DMS 273 treated with DMSO at 0.1 percent for 48 hours (cell line): Measurements from ENCODE around the gene MAST3.

Experiments
- DNase-seq: peaks from one replicate; lab custom pipeline; 2025; lab: John Stamatoyannopoulos, UW

Gene MAST3

GRCh38 chr19:18160493-18160970 is 63.0 kb downstream of the MAST3 start:
- no peak for DNase-seq

DNA sequence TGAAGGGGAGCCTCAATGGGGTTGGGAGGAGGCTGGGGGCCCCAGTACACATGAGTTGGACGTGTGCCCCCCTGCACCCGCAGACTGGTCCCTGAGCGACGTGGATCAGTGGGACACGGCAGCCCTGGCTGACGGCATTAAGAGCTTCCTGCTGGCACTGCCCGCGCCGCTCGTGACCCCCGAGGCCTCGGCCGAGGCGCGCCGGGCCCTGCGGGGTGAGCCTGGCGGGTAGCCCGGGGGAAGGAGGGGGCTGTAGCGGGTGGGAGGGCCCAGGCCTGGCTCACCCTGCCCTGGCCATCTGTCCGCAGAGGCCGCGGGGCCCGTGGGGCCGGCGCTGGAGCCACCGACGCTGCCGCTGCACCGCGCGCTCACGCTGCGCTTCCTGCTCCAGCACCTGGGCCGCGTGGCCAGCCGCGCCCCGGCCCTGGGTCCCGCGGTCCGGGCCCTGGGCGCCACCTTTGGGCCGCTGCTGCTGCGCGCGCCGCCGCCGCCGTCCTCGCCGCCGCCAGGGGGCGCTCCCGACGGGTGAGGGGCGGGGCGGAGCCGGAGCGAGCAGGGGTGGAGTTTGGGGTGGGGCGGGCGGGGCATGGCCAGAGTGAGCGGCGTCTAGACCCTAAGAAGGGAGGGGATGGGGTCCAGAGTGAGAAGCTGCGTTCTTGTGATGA is 63.5 kb downstream of the MAST3 start:
- DNase-seq = peak; percentile 13

- no peak for DNase-seq
Measured at GRCh38 chr19:18161636-18162002, 64.0 kb downstream of the MAST3 start.

DNA sequence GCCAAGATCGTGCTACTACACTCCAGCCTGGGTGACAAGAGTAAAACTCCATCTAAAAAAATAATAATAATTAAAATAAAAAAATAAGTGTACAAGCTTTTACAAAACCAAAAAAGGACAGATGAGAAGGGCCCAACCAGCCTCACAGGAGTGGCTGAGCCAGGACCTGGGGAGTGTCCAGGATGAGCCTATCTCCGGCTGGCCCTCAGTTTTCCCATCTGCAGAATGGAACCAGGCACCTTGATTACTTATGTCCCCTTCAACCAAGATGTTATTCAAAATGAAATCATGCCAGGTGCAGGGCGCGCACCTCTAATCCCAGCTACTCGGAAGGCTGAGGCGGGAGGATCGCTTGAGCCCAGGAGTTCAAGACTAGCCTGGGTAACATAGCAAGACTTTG is 66.5 kb downstream of the MAST3 start:
- DNase-seq = no peak

DNA sequence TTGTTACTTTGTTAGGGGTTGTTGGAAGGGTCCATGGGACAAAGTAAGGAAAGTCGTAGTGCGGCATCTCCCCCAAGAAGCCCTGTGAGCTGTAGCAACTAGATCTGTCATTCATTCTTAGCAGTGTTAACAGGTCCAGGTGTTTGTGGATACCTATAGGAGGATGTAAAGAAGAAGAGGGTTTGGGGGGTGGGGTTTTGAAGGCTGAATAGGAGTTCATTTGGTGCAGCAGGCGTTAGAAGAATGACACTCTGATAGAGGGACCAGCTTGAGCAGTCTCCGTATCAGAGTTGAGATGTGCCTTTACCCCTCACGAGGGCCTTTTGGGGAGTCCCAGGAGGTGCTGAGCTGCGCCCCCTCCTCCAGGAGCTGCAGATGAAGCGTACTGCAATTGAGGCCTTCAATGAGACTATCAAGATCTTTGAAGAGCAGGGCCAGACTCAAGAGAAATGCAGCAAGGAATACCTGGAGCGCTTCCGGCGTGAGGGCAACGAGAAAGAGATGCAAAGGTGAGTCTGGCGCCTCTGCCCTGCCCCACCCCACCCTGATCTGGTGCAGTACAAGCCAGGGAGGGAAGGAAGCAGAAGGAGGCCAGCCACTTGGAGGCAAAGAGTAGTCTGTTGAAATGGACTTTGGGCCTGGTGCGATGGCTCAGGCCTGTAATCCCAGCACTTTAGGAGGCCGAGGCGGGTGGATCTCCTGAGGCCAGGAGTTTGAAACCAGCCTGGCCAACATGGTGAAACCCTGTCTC is 68.4 kb downstream of the MAST3 start:
- no peak for DNase-seq

DNA sequence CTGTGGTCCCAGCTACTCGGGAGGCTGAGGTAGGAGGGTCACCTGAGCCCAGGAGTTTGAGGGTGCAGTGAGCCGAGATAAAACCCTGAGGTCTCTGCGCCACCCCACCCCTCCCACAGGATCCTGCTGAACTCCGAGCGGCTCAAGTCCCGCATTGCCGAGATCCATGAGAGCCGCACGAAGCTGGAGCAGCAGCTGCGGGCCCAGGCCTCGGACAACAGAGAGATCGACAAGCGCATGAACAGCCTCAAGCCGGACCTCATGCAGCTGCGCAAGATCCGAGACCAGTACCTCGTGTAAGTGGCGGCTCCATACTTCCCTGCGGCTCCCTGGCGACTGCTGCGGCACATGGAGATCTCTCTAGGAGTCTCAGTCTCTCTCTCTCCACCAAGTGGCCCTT is 69.4 kb downstream of the MAST3 start:
- no peak for DNase-seq

DNA sequence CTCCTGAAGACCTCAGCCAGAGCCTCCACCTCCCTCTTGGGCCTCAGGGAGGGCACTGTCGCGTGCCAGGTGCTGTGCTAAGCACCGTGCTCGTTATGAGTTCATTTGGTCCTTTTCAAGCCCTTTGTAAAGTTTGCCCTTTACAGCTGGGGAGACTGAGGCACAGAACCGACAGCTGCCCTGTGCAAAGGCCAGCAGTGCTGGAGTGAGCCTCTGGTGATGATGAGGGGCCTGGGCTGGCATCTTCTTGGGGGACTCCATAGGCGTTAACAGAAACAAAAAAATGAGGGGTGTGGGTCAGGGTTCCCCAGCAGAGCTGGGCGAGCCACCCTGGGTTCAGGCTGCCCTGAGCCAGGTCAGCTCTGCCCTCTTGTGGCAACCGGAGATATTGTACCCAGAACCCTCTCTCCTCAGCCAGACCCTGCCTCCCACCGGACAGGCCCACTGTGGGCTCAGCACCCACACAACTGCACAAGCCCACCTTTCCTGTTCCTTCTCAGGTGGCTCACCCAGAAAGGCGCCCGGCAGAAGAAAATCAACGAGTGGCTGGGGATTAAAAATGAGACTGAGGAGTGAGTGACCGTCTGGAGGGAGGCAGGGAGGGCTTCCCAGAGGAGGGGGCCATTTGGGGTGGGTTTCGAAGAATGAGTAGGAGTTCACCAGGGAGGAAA is 70.5 kb downstream of the MAST3 start:
- no peak for DNase-seq

GRCh38 chr19:18168673-18169381 is 71.2 kb downstream of the MAST3 start:
- no peak for DNase-seq

- DNase-seq = no peak
Measured at GRCh38 chr19:18170714-18171255, 73.2 kb downstream of the MAST3 start.

- no peak for DNase-seq
Measured at GRCh38 chr19:18171605-18172327, 74.2 kb downstream of the MAST3 start.

DNA sequence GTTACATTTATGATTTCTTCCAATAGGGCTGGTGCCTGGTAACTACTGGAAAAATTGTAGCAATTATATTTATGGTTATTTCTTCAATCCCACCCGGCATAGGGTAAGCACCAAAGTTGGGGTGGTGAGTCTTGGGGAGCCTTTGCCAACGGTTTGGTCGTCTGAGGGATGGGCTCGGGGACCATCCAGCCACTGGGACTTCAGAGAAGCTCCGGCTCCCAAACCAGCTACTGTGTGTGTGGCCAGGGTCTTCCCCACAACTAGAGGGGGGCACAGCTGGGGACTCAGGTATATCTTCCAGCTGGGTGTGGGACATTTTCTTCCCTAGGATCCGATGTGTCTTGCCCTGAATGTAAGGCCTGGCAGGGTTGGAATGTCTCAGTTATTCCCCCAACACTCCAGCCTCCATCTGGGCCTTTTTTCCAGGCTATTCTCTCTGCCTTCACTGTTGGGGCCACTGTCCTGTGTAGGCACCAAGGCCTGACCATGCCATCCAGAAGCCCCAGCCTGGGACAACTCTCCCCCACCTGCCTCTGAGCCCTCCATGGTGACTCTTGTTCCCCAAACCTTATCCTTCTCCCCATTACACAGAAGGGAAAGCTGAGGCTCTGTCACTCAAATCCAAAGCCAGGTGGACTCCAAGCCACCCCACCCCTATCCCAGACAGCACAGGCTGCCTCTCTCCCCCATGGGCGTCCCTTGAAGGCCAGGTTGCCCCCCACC is 74.9 kb downstream of the MAST3 start:
- DNase-seq = no peak

GRCh38 chr19:18173054-18173571 is 75.5 kb downstream of the MAST3 start:
- DNase-seq = no peak

GRCh38 chr19:18173572-18174288 is 76.2 kb downstream of the MAST3 start, which contains the start of gene IFI30:
IFI30 (plus strand) TSS chr19:18173813; CDS start chr19:18173842, 29 bp downstream.
- peak; percentile 68 for DNase-seq

- no peak for DNase-seq
Measured at GRCh38 chr19:18174983-18175382, 77.4 kb downstream of the MAST3 start.

- DNase-seq = no peak
Measured at GRCh38 chr19:18176367-18177310, 79.1 kb downstream of the MAST3 start.

DNA sequence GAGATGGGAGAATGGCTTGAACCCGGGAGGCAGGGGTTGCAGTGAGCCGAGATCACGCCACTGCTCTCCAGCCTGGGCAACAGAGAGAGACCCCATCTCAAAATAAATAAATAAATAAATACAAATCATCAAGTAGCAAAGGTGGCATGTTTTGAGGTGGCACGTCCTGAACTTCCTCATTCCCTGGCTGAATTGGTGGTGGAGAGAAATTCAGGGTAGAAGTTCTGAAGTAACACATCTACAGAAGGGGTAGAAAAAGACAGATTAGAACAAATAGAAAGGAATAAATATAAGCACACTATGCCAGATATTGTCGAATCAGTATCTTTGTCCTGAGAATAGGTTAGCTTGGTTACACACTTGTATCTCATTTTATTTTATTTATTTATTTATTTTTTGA is 82.4 kb downstream of the MAST3 start:
- no peak for DNase-seq

- no peak for DNase-seq
Measured at GRCh38 chr19:18183529-18183928, 86.0 kb downstream of the MAST3 start.

DNA sequence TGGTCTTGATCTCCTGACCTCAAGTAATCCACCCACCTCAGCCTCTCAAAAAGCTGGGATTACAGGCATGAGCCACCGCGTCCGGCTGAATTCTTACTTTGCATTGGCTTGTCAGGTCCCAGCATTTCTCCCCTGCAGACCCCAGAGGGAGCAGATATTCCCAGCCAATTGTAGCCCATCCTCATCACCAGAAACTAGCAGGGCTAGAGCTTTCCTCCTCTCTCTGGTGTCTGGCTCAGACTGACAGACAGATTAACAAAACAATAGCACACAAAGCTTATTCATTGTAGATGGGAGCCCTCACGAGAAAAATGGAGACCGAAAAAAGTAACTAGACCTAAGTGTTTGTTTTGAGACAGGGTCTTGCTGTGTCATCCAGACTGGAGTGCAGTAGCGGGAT is 88.0 kb downstream of the MAST3 start:
- no peak for DNase-seq

DNA sequence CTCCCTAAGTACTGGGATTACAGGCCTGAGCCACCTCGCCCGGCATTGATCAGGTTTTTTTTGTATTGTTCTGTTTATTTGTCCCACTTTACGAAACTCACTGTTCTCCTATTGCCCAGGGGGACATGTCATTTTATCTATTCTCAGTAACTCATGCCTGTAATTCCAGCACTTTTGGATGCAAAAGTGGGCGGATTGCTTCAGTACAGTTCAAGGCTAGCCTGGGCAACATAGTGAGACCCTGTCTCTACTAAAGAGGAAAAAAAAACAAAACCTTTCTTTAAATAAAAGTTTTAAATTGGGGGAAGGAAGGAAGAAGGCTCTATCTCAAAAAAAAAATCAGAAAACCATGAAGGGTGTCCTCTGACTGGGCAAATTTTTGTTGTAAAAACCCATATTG is 92.7 kb downstream of the MAST3 start:
- no peak for DNase-seq
